ENCODE measurements around the gene BHLHE40. TPM values are rescaled to one million over a fixed set of nuclear protein-coding genes. Genes with fewer than 3 reads are reported as not detected.

The BHLHE40 gene
- total and polyA plus RNA-seq, 10 of the 15 experiments (the other 5 are each of a cell fraction or from before 2014, with no cell fraction given), result 25.2 to 106 (median 51.4) TPM

- TF ChIP-seq CHD4 (IDR thresholded peaks at IDR 0.05) (no peak), ZZZ3 (IDR thresholded peaks at IDR 0.05; ENCODE audit: control insufficient read depth, insufficient read length, low read depth) (no peak), ELK1 (IDR thresholded peaks at IDR 0.05; ENCODE audit: low read depth, low read length) (peak; percentile 42; the same call in 1 of the 2 replicates), YBX1 (IDR thresholded peaks at IDR 0.05) (no peak), CHD2 (IDR thresholded peaks at IDR 0.05; ENCODE audit: borderline replicate concordance, low read depth, low read length) (no peak), YY1 (IDR thresholded peaks at IDR 0.05; ENCODE audit: low read depth, low read length) (0 out of 2 replicates have a peak, but pooled peaks have one; percentile 21), SREBF1 (IDR thresholded peaks at IDR 0.05; ENCODE audit: low read length) (no peak; the same call in none of the 2 replicates), E4F1 (IDR thresholded peaks at IDR 0.05; ENCODE audit: borderline replicate concordance, partially characterized antibody) (no peak), KLF5 (IDR thresholded peaks at IDR 0.05; ENCODE audit: partially characterized antibody) (no peak), PML (IDR thresholded peaks at IDR 0.05; ENCODE audit: low read length) (no peak), SREBF2 (IDR thresholded peaks at IDR 0.05; ENCODE audit: low read length) (peak; percentile 32; the same call in 1 of the 2 replicates), SRF (IDR thresholded peaks at IDR 0.05; ENCODE audit: low read depth in 2 of 2, low read length in 2 of 2) (0 out of 4 replicates have a peak, but pooled peaks of 1 of the 2 experiments have one; percentile 37), BMI1 (IDR thresholded peaks at IDR 0.05; ENCODE audit: borderline replicate concordance) (no peak), RFX5 (IDR thresholded peaks at IDR 0.05; ENCODE audit: low read depth, low read length) (no peak), TCF3 (IDR thresholded peaks at IDR 0.05; ENCODE audit: borderline replicate concordance, insufficient read depth, low read depth, low read length) (no peak), RCOR1 (conservative IDR thresholded peaks at IDR 0.05; ENCODE audit: low read depth, low read length) (no peak; the same call in 1 of the 2 replicates), ZNF384 (IDR thresholded peaks at IDR 0.05; ENCODE audit: borderline replicate concordance, low read depth, low read length) (0 out of 2 replicates have a peak, but pooled peaks have one; percentile 3), NR2C2 (IDR thresholded peaks at IDR 0.05; ENCODE audit: borderline replicate concordance, control insufficient read depth, insufficient read length, low read depth) (no peak), IRF4 (IDR thresholded peaks at IDR 0.05; ENCODE audit: low read depth, low read length) (0 out of 2 replicates have a peak, but pooled peaks have one; percentile 19), TCF12 (IDR thresholded peaks at IDR 0.05; ENCODE audit: low read depth, low read length) (peak; percentile 21; the same call in 1 of the 2 replicates), ETV6 (conservative IDR thresholded peaks at IDR 0.05 in 1 of 2, IDR thresholded peaks at IDR 0.05 in 1 of 2; ENCODE audit: borderline replicate concordance in 1 of 2, low read depth in 1 of 2) (0 out of 4 replicates have a peak, but pooled peaks of 1 of the 2 experiments have one; percentile 7), STAT1 (conservative IDR thresholded peaks at IDR 0.05) (no peak), CBFB (IDR thresholded peaks at IDR 0.05; ENCODE audit: low read depth) (peak; percentile 35), ZNF24 (IDR thresholded peaks at IDR 0.05) (0 out of 2 replicates have a peak, but pooled peaks have one; percentile 27), TCF7 (IDR thresholded peaks at IDR 0.05; ENCODE audit: borderline replicate concordance) (0 out of 2 replicates have a peak, but pooled peaks have one; percentile 50), ESRRA (IDR thresholded peaks at IDR 0.05; ENCODE audit: low read length) (no peak), CBX3 (IDR thresholded peaks at IDR 0.05; ENCODE audit: borderline replicate concordance, low read depth) (no peak), NFIC (IDR thresholded peaks at IDR 0.05; ENCODE audit: low read depth, low read length) (no peak), RAD51 (IDR thresholded peaks at IDR 0.05) (no peak)
These were observed 7.7 kb downstream of the BHLHE40 start (continued) for GRCh38 chr3:4986782-4987537.

Data from GM12878 (cell line).